22Rv1 (cell line): ENCODE data around the gene AZIN2.

Experiments used
- ZFX ChIP-seq: fragments of 450-650 bp; IDR thresholded peaks from 2 replicates; pipeline ENCODE4 v1.6.1; 2017; ENCODE audit warnings: antibody characterized with exemption, borderline replicate concordance
- TF ChIP-seq, protein P1 (sequence below): fragments of 450-650 bp; IDR thresholded peaks from 2 replicates; pipeline ENCODE4 v1.5.1; 2017; ENCODE audit warnings: mild to moderate bottlenecking

DNA sequence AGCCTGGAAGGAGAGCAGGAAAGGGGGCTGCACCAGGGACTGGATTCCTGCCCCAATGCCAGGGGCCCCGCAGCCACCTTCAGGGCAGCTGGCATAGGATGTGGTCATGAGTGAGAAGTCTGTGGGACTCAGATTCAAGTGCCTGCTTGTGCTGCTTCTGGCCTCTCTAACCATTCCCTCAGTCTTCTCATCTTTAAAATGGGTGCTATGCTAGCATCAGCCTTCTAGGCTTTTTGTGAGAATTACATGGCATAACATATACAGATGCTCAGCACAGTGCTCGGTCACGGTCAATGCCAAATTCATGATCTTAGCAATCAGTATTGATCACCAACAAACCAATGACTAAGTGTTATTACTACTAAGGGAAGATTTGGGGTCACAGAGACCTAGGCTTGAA is 77.4 kb downstream of the AZIN2 start:
- TF ChIP-seq, protein P1, sequence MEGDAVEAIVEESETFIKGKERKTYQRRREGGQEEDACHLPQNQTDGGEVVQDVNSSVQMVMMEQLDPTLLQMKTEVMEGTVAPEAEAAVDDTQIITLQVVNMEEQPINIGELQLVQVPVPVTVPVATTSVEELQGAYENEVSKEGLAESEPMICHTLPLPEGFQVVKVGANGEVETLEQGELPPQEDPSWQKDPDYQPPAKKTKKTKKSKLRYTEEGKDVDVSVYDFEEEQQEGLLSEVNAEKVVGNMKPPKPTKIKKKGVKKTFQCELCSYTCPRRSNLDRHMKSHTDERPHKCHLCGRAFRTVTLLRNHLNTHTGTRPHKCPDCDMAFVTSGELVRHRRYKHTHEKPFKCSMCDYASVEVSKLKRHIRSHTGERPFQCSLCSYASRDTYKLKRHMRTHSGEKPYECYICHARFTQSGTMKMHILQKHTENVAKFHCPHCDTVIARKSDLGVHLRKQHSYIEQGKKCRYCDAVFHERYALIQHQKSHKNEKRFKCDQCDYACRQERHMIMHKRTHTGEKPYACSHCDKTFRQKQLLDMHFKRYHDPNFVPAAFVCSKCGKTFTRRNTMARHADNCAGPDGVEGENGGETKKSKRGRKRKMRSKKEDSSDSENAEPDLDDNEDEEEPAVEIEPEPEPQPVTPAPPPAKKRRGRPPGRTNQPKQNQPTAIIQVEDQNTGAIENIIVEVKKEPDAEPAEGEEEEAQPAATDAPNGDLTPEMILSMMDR = no peak
- no peak for TF ChIP-seq ZFX
